AG04450 (cell line): ENCODE data around the gene MYO1D. TPM values are rescaled to one million over a fixed set of nuclear protein-coding genes. Genes with fewer than 3 reads are reported as not detected.

Experiments
- CTCF ChIA-PET: fragments of 300-600, 350-600 bp; formaldehyde crosslinking; extraction: SDS; loops from one replicate; lab custom pipeline; 2022; ENCODE audit warnings: antibody characterized with exemption, inconsistent platforms; lab: Charles Lee
- POLR2A ChIA-PET: fragments of 350-600 bp; formaldehyde crosslinking; extraction: SDS; loops from one replicate; lab custom pipeline; 2021; ENCODE audit warnings: antibody characterized with exemption, inconsistent platforms; lab: Yijun Ruan, JAX
- DNase-seq: peaks from one replicate; pipeline ENCODE4 v3.0.0-alpha.2; 2011; ENCODE audit warnings: low read depth, low spot score
- H3K27ac ChIP-seq: one replicate; pipeline ENCODE4 v1.5.1; 2012; ENCODE audit warnings: low read depth, low read length, control low read depth
- H3K27me3 ChIP-seq: one replicate; pipeline ENCODE4 v1.6.0; 2012; ENCODE audit warnings: low read length; ENCODE audit not compliant: control insufficient read depth, insufficient read depth
- H3K4me3 ChIP-seq: 2 replicates; pipeline ENCODE4 v1.5.1; 2011; ENCODE audit warnings: mild to moderate bottlenecking, low read depth, low read length, control low read depth
- H3K9me3 ChIP-seq: 2 replicates; pipeline ENCODE4 v1.5.1; 2012; ENCODE audit warnings: low read length; ENCODE audit not compliant: control insufficient read depth, insufficient read depth
- CTCF ChIP-seq: IDR thresholded peaks from 2 replicates; pipeline ENCODE4 v1.5.1; 2011; ENCODE audit warnings: low read depth, low read length, control low read depth, inconsistent platforms
- polyA plus RNA-seq: library from polyadenylated mRNA; depleted of rRNA; stranded (reverse); fragments of >200 nt; gene quantifications from 2 replicates; pipeline ENCODE4 v1.2.3, GENCODE V29; 2011

MYO1D gene
- polyA plus RNA-seq, 1 experiment = 1.1 TPM

- H3K9me3 ChIP-seq = no peaks in the 10 kb centered on the region
- H3K4me3 ChIP-seq = peak overlapping the region; percentile 64
- CTCF ChIA-PET = interaction anchor here (0.6 to 6.5 kb wide), 60 partner anchors 9 to 874 kb away, joined by 3 to 72 read pairs (median 5); partner anchors contain the start of gene TMEM98
- no peak overlapping the region for H3K27ac ChIP-seq
- TF ChIP-seq CTCF = peak; percentile 81
- H3K27me3 ChIP-seq = peaks cover 9% of the 10 kb centered on the region
- POLR2A ChIA-PET = interaction anchor here (1.3 kb wide), 1 partner anchor 52 kb away, joined by 6 read pairs; no protein-coding TSS in a partner anchor
- peak; percentile 23 for DNase-seq
Measured at GRCh38 chr17:32877164-32877764, 340 bp upstream of the MYO1D start.

- no peak for DNase-seq
Measured at GRCh38 chr17:32875923-32876416, 954 bp downstream of the MYO1D start.

GRCh38 chr17:32875230-32875917 is 1.6 kb downstream of the MYO1D start:
- DNase-seq = no peak
- CTCF ChIA-PET = interaction anchor here (0.9 to 6.5 kb wide), 9 partner anchors 8 to 414 kb away, joined by 3 to 72 read pairs (median 6); partner anchors contain the start of gene TMEM98
- no peak for TF ChIP-seq CTCF
- Histone ChIP-seq H3K9me3 (no peaks in the 10 kb centered on the region), H3K27me3 (peaks cover 11% of the 10 kb centered on the region), H3K27ac (no peak overlapping the region), H3K4me3 (no peak overlapping the region)
- POLR2A ChIA-PET = interaction anchor here (0.8 kb wide), 1 partner anchor 53 kb away, joined by 3 read pairs; the partner anchor contains the start of gene TMEM98

More at GRCh38 chr17:32875923-32876416, 954 bp downstream of the MYO1D start:
- Histone ChIP-seq H3K4me3 (peak overlapping the region; percentile 58), H3K9me3 (no peaks in the 10 kb centered on the region), H3K27me3 (peaks cover 11% of the 10 kb centered on the region), H3K27ac (no peak overlapping the region)
- ChIA-PET POLR2A (interaction anchor here (0.8 kb wide), 1 partner anchor 52 kb away, joined by 3 read pairs; the partner anchor contains the start of gene TMEM98), CTCF (interaction anchor here (0.5 to 6.5 kb wide), 12 partner anchors 8 to 414 kb away, joined by 3 to 72 read pairs (median 5); partner anchors contain the start of gene TMEM98)
- no peak for TF ChIP-seq CTCF

- Histone ChIP-seq H3K27ac (no peak overlapping the region), H3K9me3 (no peaks in the 10 kb centered on the region), H3K4me3 (no peak overlapping the region), H3K27me3 (peaks cover 11% of the 10 kb centered on the region)
- no peak for TF ChIP-seq CTCF
- CTCF ChIA-PET = interaction anchor here (6.5 kb wide), 1 partner anchor 90 kb away, joined by 72 read pairs; no protein-coding TSS in a partner anchor
- no peak for DNase-seq
- POLR2A ChIA-PET = no interaction called here
Measured at GRCh38 chr17:32873114-32873513, 3.8 kb downstream of the MYO1D start.
